Right lobe of liver (tissue), 4 donors: ENCODE data around the gene NACC1.

Experiments used
- POLR2A ChIP-seq: fragments of 450-650 bp; IDR thresholded peaks from one replicate; pipeline ENCODE4 v1.6.1; 2017; ENCODE audit warnings: antibody characterized with exemption, mild to moderate bottlenecking
- TF ChIP-seq, protein P1 (sequence below), 4 donors: fragments of 200-600 bp in 3 of 4; fragments of 450-650 bp in 1 of 4; IDR thresholded peaks; one replicate each; pipeline versions ENCODE4 v1.5.1 to v1.8.0; 2016 to 2022; ENCODE audit warnings: antibody characterized with exemption in 4 of 4, mild to moderate bottlenecking in 2 of 4
- donor health status: DM: no; HTN: no; CAD: no.
- donor health status: DM: no; HTN: no; CAD: no.
- donor health status: DM: no; HTN: yes; CAD: no.

DNA sequence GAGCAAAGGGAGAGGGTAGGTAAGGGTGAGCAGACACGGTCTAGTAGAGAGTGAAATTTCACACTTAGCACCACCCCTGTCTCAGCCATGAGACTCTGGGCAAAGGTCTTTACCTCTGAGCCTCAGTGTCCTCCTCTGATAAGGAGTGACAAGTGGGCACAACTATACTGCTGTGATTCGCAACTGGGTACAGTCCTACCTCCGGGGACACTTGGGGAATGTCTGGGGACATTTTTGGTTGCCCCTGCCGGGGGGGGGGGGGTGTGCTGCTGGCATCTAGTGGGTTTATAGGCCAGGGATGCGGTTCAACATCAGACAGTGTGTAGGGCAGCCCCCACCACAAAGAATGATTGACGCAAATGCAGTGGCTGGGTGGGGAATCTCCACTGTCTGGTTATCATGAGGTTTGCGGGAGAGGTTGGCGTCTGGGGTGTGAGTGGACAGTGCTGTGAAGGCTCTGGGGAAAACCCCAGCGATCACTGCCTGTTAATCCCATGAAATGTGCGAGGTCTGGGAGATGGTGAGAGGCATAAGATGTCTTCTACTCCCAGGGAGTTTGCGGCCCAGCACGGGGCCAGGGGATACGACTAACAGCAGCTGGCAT lies 4.3 kb downstream of the NACC1 start:
- TF ChIP-seq, protein P1, sequence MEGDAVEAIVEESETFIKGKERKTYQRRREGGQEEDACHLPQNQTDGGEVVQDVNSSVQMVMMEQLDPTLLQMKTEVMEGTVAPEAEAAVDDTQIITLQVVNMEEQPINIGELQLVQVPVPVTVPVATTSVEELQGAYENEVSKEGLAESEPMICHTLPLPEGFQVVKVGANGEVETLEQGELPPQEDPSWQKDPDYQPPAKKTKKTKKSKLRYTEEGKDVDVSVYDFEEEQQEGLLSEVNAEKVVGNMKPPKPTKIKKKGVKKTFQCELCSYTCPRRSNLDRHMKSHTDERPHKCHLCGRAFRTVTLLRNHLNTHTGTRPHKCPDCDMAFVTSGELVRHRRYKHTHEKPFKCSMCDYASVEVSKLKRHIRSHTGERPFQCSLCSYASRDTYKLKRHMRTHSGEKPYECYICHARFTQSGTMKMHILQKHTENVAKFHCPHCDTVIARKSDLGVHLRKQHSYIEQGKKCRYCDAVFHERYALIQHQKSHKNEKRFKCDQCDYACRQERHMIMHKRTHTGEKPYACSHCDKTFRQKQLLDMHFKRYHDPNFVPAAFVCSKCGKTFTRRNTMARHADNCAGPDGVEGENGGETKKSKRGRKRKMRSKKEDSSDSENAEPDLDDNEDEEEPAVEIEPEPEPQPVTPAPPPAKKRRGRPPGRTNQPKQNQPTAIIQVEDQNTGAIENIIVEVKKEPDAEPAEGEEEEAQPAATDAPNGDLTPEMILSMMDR (IDR thresholded peaks at IDR 0.05), result no peak
- no peak for TF ChIP-seq POLR2A
